Lower lobe of right lung (tissue), 2 donors: Measurements from ENCODE around the gene SCNM1. TPM values are rescaled to one million over a fixed set of nuclear protein-coding genes. Genes with fewer than 3 reads are reported as not detected.
"Not testable (repeated sequence)": the region's sequence is repeated elsewhere in the genome, so short reads cannot be mapped to it uniquely, and the experiment has no call there.

ENCODE experiments used
- ATAC-seq, 2 donors: fragments of 200-7000 bp; cut with Tn5 transposase; one replicate each; pipeline ENCODE4 v1.9.1; 2020 to 2022; ENCODE audit warnings: mild to moderate bottlenecking in 2 of 2, moderate library complexity in 2 of 2
- DNase-seq: peaks from one replicate; pipeline ENCODE4 v3.0.0-alpha.2; 2020
- H3K27ac ChIP-seq: fragments of 200-600 bp; one replicate; pipeline ENCODE4 v1.8.0; 2022
- H3K27me3 ChIP-seq: fragments of 200-600 bp; one replicate; pipeline ENCODE4 v1.8.0; 2022; ENCODE audit warnings: low read depth
- H3K36me3 ChIP-seq: fragments of 200-600 bp; one replicate; pipeline ENCODE4 v1.8.0; 2022; ENCODE audit warnings: mild to moderate bottlenecking
- H3K4me1 ChIP-seq: fragments of 200-600 bp; one replicate; pipeline ENCODE4 v1.8.0; 2022
- H3K4me3 ChIP-seq: fragments of 200-600 bp; one replicate; pipeline ENCODE4 v1.8.0; 2022; ENCODE audit warnings: mild to moderate bottlenecking
- H3K9me3 ChIP-seq: fragments of 200-600 bp; one replicate; pipeline ENCODE4 v1.8.0; 2022
- CTCF ChIP-seq: fragments of 200-600 bp; IDR thresholded peaks from one replicate; pipeline ENCODE4 v1.8.0; 2022; ENCODE audit warnings: antibody characterized with exemption, mild to moderate bottlenecking
- intact Hi-C: fragments of 100-400 bp; cut with DNase I; formaldehyde crosslinking; loops from one replicate; pipeline ENCODE4 v1.11.0; 2022
- total RNA-seq: library from RNA; stranded (reverse); fragmentation: NEBNext Ultra II Directional; extraction: Animal tissue kit (Norgen Biotek cat#: 25700); gene quantifications from one replicate; pipeline ENCODE4 v1.2.1, GENCODE V29; 2021
- donor health status: DM: no; HTN: yes; CAD: no; lungs with severe emphysema.

The SCNM1 gene
- total RNA-seq, 1 donor from 2014 or later, result 38.4 TPM

- Histone ChIP-seq H3K27ac (no peak overlapping the region), H3K27me3 (no peaks in the 10 kb centered on the region), H3K4me1 (no peaks in the 10 kb centered on the region), H3K4me3 (no peak overlapping the region), H3K9me3 (no peaks in the 10 kb centered on the region), H3K36me3 (peaks cover 73% of the 10 kb centered on the region)
- DNase-seq (no peak), ATAC-seq (no peak)
- intact Hi-C loops, result no loop called here
- no peak for TF ChIP-seq CTCF
Measured at GRCh38 chr1:151175041-151175741, 9.2 kb downstream of the SCNM1 start.

- TF ChIP-seq CTCF, result peak; percentile 39
- DNase-seq, result no peak
- H3K4me1 ChIP-seq, result no peaks in the 10 kb centered on the region
- ATAC-seq, result peak; percentile 29 to 56
- no peaks in the 10 kb centered on the region for H3K9me3 ChIP-seq
- no peak within 1 kb of the TSS for H3K4me3 ChIP-seq
- peaks cover 73% of the 10 kb centered on the region for H3K36me3 ChIP-seq
- H3K27me3 ChIP-seq, result no peaks in the 10 kb centered on the region
- H3K27ac ChIP-seq, result no peak within 1 kb of the TSS
- intact Hi-C loops, result no loop called here
Measured at GRCh38 chr1:151175863-151176262, 9.9 kb downstream of the SCNM1 start, which contains the start of gene TMOD4. Gene TMOD4, minus strand, starts transcription at chr1:151175981. Its CDS starts 1,106 bp downstream, at chr1:151174875.

- DNase-seq (no peak), ATAC-seq (no peak)
- TF ChIP-seq CTCF, result no peak
- no peaks in the 10 kb centered on the region for H3K27me3 ChIP-seq
- peaks cover 80% of the 10 kb centered on the region for H3K36me3 ChIP-seq
- no peak overlapping the region for H3K27ac ChIP-seq
- no peaks in the 10 kb centered on the region for H3K9me3 ChIP-seq
- H3K4me1 ChIP-seq, result no peaks in the 10 kb centered on the region
- intact Hi-C loops, result no loop called here
- no peak overlapping the region for H3K4me3 ChIP-seq
Measured at GRCh38 chr1:151176514-151177045, 10.6 kb downstream of the SCNM1 start.

GRCh38 chr1:151184211-151184610 lies 18.3 kb downstream of the SCNM1 start:
- Histone ChIP-seq H3K36me3 (peaks cover 67% of the 10 kb centered on the region), H3K9me3 (no peaks in the 10 kb centered on the region), H3K4me3 (no peak overlapping the region), H3K4me1 (peaks cover 21% of the 10 kb centered on the region), H3K27ac (no peak overlapping the region), H3K27me3 (no peaks in the 10 kb centered on the region)
- intact Hi-C loops, result no loop called here
- TF ChIP-seq CTCF, result no peak
- ATAC-seq (no peak), DNase-seq (no peak)

GRCh38 chr1:151187205-151187604 lies 21.3 kb downstream of the SCNM1 start:
- peaks cover 21% of the 10 kb centered on the region for H3K4me1 ChIP-seq
- no peak for DNase-seq
- no peaks in the 10 kb centered on the region for H3K27me3 ChIP-seq
- H3K27ac ChIP-seq, result no peak overlapping the region
- no peak overlapping the region for H3K4me3 ChIP-seq
- H3K9me3 ChIP-seq, result no peaks in the 10 kb centered on the region
- no peak for TF ChIP-seq CTCF
- peaks cover 37% of the 10 kb centered on the region for H3K36me3 ChIP-seq
- no peak for ATAC-seq
- intact Hi-C loops, result no loop called here

GRCh38 chr1:151188667-151189066 lies 22.7 kb downstream of the SCNM1 start:
- H3K9me3 ChIP-seq, ATAC-seq, H3K27me3 ChIP-seq, intact Hi-C loops, H3K27ac ChIP-seq, DNase-seq: not testable (repeated sequence)
- Histone ChIP-seq H3K4me3 (peak overlapping the region; percentile 82), H3K4me1 (peaks cover 21% of the 10 kb centered on the region), H3K36me3 (peaks cover 23% of the 10 kb centered on the region)
